ENCODE measurements around the gene SDK2.
A peak's percentile ranks its signal among the peaks of the same experiment; 100 is the strongest.

Gene SDK2

DNA sequence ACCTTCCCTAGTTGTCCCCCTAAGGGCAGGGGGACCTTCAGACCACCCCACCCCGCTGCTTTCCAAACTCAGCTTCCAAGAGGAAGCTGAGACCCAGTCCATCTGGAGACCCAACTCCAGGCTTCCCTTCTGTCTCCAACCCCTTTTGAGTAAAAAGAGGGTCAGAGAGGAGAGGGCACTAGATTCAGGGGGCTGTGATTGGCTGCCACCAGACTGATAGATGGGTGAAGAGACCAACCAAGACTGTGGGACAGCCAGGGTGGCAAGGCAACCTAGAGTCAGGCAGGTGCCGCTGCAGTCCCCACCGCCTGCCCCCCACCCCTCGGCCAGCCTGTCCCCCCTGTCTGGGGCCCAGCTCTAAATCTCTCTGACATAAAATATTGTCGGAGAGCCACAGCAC, 92.5 kb downstream of the SDK2 start:
- peak; percentile 26 for DNase-seq (ENCODE audit: low read depth)
- H3K4me3 ChIP-seq (ENCODE audit: low read length) = peak overlapping the region; percentile 39
- no peak for TF ChIP-seq CTCF (conservative IDR thresholded peaks at IDR 0.05; ENCODE audit: low read length)

DNA sequence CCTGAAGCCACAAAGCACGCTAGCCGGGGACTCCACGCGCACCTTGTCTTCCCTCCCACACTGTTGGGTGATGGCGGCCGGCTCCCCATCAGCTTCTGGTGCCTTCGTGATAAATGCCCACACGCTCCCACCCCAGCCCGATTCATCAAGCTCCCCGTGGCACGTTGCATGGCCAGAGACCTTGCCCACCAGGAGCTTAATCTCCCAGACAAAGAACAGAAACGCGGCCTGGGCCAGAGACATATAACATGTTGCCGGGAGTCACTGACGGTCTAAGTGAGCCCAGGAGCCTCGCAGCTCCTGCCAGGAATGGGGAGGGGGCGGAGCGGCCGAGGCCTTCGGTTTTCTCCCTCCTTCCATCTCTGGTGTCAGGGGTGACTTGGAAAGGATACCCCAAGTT, 93.1 kb downstream of the SDK2 start:
- DNase-seq (ENCODE audit: low read depth) = no peak
- no peak for TF ChIP-seq CTCF (conservative IDR thresholded peaks at IDR 0.05; ENCODE audit: low read length)
- no peak overlapping the region for H3K4me3 ChIP-seq (ENCODE audit: low read length)

DNA sequence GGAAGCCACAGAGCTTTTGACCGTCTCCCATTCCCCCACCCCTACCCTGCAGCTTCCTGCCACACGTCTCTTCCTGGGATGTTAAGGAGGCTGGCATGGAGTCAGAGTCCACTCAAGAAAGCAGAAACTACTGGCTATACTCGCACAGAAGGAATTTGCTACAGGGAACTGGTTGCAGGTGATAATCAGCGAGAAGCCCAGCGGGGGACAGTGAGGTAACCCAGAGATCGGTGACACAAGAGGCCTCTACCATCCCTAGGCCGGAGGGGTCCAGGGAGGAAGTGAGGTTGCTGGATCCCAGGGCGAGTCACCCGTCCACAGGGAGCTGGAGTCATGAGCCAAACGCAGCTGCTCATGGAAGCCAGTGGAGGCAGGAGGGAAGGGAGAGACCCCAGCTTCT, 93.7 kb downstream of the SDK2 start:
- no peak overlapping the region for H3K4me3 ChIP-seq (ENCODE audit: low read length)
- TF ChIP-seq CTCF (conservative IDR thresholded peaks at IDR 0.05; ENCODE audit: low read length) = no peak
- DNase-seq (ENCODE audit: low read depth) = peak; percentile 3

- H3K4me3 ChIP-seq (ENCODE audit: low read length) = no peak overlapping the region
- no peak for DNase-seq (ENCODE audit: low read depth)
- no peak for TF ChIP-seq CTCF (conservative IDR thresholded peaks at IDR 0.05; ENCODE audit: low read length)
Measured at GRCh38 chr17:73549841-73550430, 94.3 kb downstream of the SDK2 start.

DNA sequence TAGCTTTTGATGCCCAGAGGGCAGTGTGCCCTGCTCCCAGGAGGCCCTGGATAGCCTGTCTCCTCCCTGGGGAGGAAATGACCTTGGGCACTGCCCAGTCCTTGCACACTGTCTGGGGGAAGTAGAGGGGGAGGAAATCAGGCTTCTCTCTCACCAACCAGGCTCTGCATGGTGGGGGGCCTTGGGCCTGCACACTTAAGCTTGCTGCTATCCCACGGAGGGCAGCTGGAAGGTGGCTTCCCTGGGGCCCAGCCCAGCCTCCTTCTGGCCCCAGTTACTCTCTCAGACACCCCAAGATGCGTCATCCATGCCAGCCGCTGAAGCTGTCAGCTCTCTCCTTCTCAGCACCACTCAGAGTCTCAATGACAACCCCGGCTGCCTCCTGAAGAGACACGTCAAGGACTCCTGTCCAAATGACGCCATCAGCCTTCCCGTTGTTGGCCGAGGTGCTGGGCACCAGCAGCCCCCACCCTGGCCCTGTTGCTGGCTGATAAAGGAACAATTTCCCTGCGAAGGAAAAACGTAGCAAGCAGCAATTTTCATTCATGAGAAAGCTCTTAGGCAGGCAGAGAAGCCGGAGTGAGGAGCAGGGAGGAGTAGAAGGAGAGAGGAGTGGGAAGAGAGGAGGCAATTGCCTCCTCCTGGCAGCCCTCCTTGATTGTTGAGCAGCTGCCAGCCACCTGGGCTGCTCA, 95.5 kb downstream of the SDK2 start:
- no peak for TF ChIP-seq CTCF (conservative IDR thresholded peaks at IDR 0.05; ENCODE audit: low read length)
- DNase-seq (ENCODE audit: low read depth) = no peak
- H3K4me3 ChIP-seq (ENCODE audit: low read length) = no peak overlapping the region

DNA sequence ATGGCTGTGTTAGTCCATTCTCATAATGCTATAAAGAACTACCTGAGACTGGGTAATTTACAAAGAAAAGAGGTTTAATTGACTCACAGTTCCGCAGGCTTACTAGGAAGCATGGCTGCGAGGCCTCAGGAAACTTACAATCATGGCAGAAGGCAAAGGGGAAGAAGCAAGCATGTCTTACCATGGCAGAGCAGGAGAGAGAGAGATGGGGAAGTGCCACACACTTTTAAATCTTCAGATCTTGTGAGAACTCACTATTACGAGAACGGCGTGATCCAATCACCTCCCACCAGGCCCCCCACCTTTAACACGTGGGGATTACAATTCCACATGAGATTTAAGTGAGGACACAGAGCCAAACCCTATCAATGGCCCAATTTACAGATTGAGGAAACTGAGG, 96.5 kb downstream of the SDK2 start:
- no peak for DNase-seq (ENCODE audit: low read depth)
- TF ChIP-seq CTCF (conservative IDR thresholded peaks at IDR 0.05; ENCODE audit: low read length) = no peak

More for the DNA sequence above, 96.5 kb downstream of the SDK2 start:
- no peak overlapping the region for H3K4me3 ChIP-seq (ENCODE audit: low read length)
